Lower lobe of right lung (tissue), 2 donors: ENCODE results near the gene MIPEP. TPM values are rescaled to one million over a fixed set of nuclear protein-coding genes. Genes with fewer than 3 reads are reported as not detected.

Source experiments
- ATAC-seq, 2 donors: fragments of 200-7000 bp; cut with Tn5 transposase; one replicate each; pipeline ENCODE4 v1.9.1; 2020 to 2022; ENCODE audit warnings: mild to moderate bottlenecking in 2 of 2, moderate library complexity in 2 of 2
- DNase-seq: peaks from one replicate; pipeline ENCODE4 v3.0.0-alpha.2; 2020
- H3K27ac ChIP-seq: fragments of 200-600 bp; one replicate; pipeline ENCODE4 v1.8.0; 2022
- H3K27me3 ChIP-seq: fragments of 200-600 bp; one replicate; pipeline ENCODE4 v1.8.0; 2022; ENCODE audit warnings: low read depth
- H3K36me3 ChIP-seq: fragments of 200-600 bp; one replicate; pipeline ENCODE4 v1.8.0; 2022; ENCODE audit warnings: mild to moderate bottlenecking
- H3K4me1 ChIP-seq: fragments of 200-600 bp; one replicate; pipeline ENCODE4 v1.8.0; 2022
- H3K4me3 ChIP-seq: fragments of 200-600 bp; one replicate; pipeline ENCODE4 v1.8.0; 2022; ENCODE audit warnings: mild to moderate bottlenecking
- H3K9me3 ChIP-seq: fragments of 200-600 bp; one replicate; pipeline ENCODE4 v1.8.0; 2022
- CTCF ChIP-seq: fragments of 200-600 bp; IDR thresholded peaks from one replicate; pipeline ENCODE4 v1.8.0; 2022; ENCODE audit warnings: antibody characterized with exemption, mild to moderate bottlenecking
- intact Hi-C: fragments of 100-400 bp; cut with DNase I; formaldehyde crosslinking; loops from one replicate; pipeline ENCODE4 v1.11.0; 2022
- total RNA-seq: library from RNA; stranded (reverse); fragmentation: NEBNext Ultra II Directional; extraction: Animal tissue kit (Norgen Biotek cat#: 25700); gene quantifications from one replicate; pipeline ENCODE4 v1.2.1, GENCODE V29; 2021
- donor health status: DM: no; HTN: yes; CAD: no; lungs with severe emphysema.

Gene MIPEP
- total RNA-seq, 1 donor from 2014 or later = 18.4 TPM

- no peak for TF ChIP-seq CTCF
- DNase-seq = no peak
- H3K36me3 ChIP-seq = no peaks in the 10 kb centered on the region
- no peaks in the 10 kb centered on the region for H3K27me3 ChIP-seq
- H3K27ac ChIP-seq = no peak overlapping the region
- intact Hi-C loops = no loop called here
- H3K4me1 ChIP-seq = peaks cover 4% of the 10 kb centered on the region
- no peak overlapping the region for H3K4me3 ChIP-seq
- peak; percentile 52 to 81 for ATAC-seq
- no peaks in the 10 kb centered on the region for H3K9me3 ChIP-seq
Measured at GRCh38 chr13:23735329-23735728, 153.9 kb downstream of the MIPEP start.

- H3K27me3 ChIP-seq = no peaks in the 10 kb centered on the region
- peaks cover 4% of the 10 kb centered on the region for H3K4me1 ChIP-seq
- H3K27ac ChIP-seq = no peak overlapping the region
- DNase-seq = no peak
- intact Hi-C loops = no loop called here
- ATAC-seq = no peak
- H3K9me3 ChIP-seq = no peaks in the 10 kb centered on the region
- H3K4me3 ChIP-seq = no peak overlapping the region
- TF ChIP-seq CTCF = no peak
- no peaks in the 10 kb centered on the region for H3K36me3 ChIP-seq
Measured at GRCh38 chr13:23731709-23732108, 157.5 kb downstream of the MIPEP start.

- Histone ChIP-seq H3K9me3 (no peaks in the 10 kb centered on the region), H3K27me3 (no peaks in the 10 kb centered on the region), H3K4me1 (no peaks in the 10 kb centered on the region), H3K27ac (no peak overlapping the region), H3K36me3 (no peaks in the 10 kb centered on the region), H3K4me3 (no peak overlapping the region)
- ATAC-seq (peak; percentile 87 to 94), DNase-seq (no peak)
- intact Hi-C loops = no loop called here
- TF ChIP-seq CTCF = no peak
Measured at GRCh38 chr13:23730251-23730650, 158.9 kb downstream of the MIPEP start.

- H3K9me3 ChIP-seq = no peaks in the 10 kb centered on the region
- H3K4me1 ChIP-seq = no peaks in the 10 kb centered on the region
- no peak for TF ChIP-seq CTCF
- no peaks in the 10 kb centered on the region for H3K27me3 ChIP-seq
- H3K36me3 ChIP-seq = no peaks in the 10 kb centered on the region
- DNase-seq = no peak
- intact Hi-C loops = no loop called here
- no peak overlapping the region for H3K4me3 ChIP-seq
- no peak for ATAC-seq
- no peak overlapping the region for H3K27ac ChIP-seq
Measured at GRCh38 chr13:23729531-23729930, 159.7 kb downstream of the MIPEP start.

- no peaks in the 10 kb centered on the region for H3K9me3 ChIP-seq
- H3K27me3 ChIP-seq = no peaks in the 10 kb centered on the region
- no peak for ATAC-seq
- no peak for DNase-seq
- H3K4me3 ChIP-seq = no peak overlapping the region
- H3K36me3 ChIP-seq = no peaks in the 10 kb centered on the region
- no peak overlapping the region for H3K27ac ChIP-seq
- intact Hi-C loops = no loop called here
- no peaks in the 10 kb centered on the region for H3K4me1 ChIP-seq
- TF ChIP-seq CTCF = no peak
Measured at GRCh38 chr13:23728807-23729206, 160.4 kb downstream of the MIPEP start.

GRCh38 chr13:23725922-23726321 lies 163.3 kb downstream of the MIPEP start:
- H3K36me3 ChIP-seq = no peaks in the 10 kb centered on the region
- no peaks in the 10 kb centered on the region for H3K9me3 ChIP-seq
- no peak for ATAC-seq
- TF ChIP-seq CTCF = no peak
- H3K27ac ChIP-seq = no peak overlapping the region
- H3K4me1 ChIP-seq = no peaks in the 10 kb centered on the region
- no peaks in the 10 kb centered on the region for H3K27me3 ChIP-seq
- H3K4me3 ChIP-seq = no peak overlapping the region
- intact Hi-C loops = no loop called here
- no peak for DNase-seq
